ENCODE measurements around the gene SKAP2.

DNA sequence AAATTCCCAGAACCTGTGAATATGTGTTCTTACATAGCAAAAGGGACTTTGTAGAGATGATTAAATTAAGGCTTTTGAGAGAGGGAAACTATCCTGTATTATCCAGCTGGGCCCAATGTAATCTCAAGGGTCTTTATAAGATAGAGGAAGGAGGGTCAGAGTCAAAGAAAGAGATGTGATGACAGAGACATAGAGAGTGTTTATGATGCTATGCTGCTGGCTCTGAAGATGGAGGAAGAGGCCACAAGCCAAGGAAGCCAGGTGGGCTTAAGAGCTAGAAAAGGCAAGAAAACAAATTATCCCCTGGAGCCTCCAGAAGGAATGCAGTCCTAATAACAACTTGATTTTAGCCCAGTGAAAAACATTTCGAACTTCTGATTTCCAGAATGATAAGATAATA lies 15.3 kb upstream of the SKAP2 start:
- TF ChIP-seq CTCF (IDR thresholded peaks at IDR 0.05): no peak
- TF ChIP-seq POLR2A (IDR thresholded peaks at IDR 0.05): no peak
